ENCODE results near the gene LDLRAD4. TPM values are rescaled to one million over a fixed set of nuclear protein-coding genes. Genes with fewer than 3 reads are reported as not detected.

LDLRAD4 gene
- total RNA-seq, 1 donor: under 0.01 TPM

GRCh38 chr18:13527256-13527655 lies 308.7 kb downstream of the LDLRAD4 start:
- Histone ChIP-seq H3K79me2 (ENCODE audit: insufficient read depth, low read length) (no peaks in the 10 kb centered on the region), H3K27me3 (ENCODE audit: insufficient read depth, low read length) (no peaks in the 10 kb centered on the region), H3K4me3 (ENCODE audit: insufficient read depth, low read length) (no peak overlapping the region), H4K20me1 (ENCODE audit: insufficient read depth, low read length) (no peaks in the 10 kb centered on the region), H3K27ac (ENCODE audit: low read depth, low read length) (no peak overlapping the region), H3K4me2 (ENCODE audit: insufficient read depth, low read length) (no peak overlapping the region), H3K36me3 (ENCODE audit: insufficient read depth, low read length) (no peaks in the 10 kb centered on the region), H2AFZ (ENCODE audit: low read length) (no peak overlapping the region), H3K9me3 (ENCODE audit: low read depth, low read length) (no peaks in the 10 kb centered on the region), H3K4me1 (ENCODE audit: insufficient read depth, low read length) (no peaks in the 10 kb centered on the region)
- DNase-seq (ENCODE audit: insufficient read length, low spot score, missing footprints): no peak
- no peak for TF ChIP-seq CTCF (IDR thresholded peaks at IDR 0.05; ENCODE audit: extremely low read depth, low read depth, low read length)

GRCh38 chr18:13527730-13528129 lies 309.2 kb downstream of the LDLRAD4 start:
- Histone ChIP-seq H3K27ac (ENCODE audit: low read depth, low read length) (no peak overlapping the region), H3K27me3 (ENCODE audit: insufficient read depth, low read length) (no peaks in the 10 kb centered on the region), H3K4me2 (ENCODE audit: insufficient read depth, low read length) (no peak overlapping the region), H3K4me3 (ENCODE audit: insufficient read depth, low read length) (no peak overlapping the region), H3K36me3 (ENCODE audit: insufficient read depth, low read length) (no peaks in the 10 kb centered on the region), H3K4me1 (ENCODE audit: insufficient read depth, low read length) (no peaks in the 10 kb centered on the region), H2AFZ (ENCODE audit: low read length) (no peak overlapping the region), H4K20me1 (ENCODE audit: insufficient read depth, low read length) (no peaks in the 10 kb centered on the region), H3K9me3 (ENCODE audit: low read depth, low read length) (no peaks in the 10 kb centered on the region), H3K79me2 (ENCODE audit: insufficient read depth, low read length) (no peaks in the 10 kb centered on the region)
- no peak for TF ChIP-seq CTCF (IDR thresholded peaks at IDR 0.05; ENCODE audit: extremely low read depth, low read depth, low read length)
- DNase-seq (ENCODE audit: insufficient read length, low spot score, missing footprints): no peak

GRCh38 chr18:13528739-13529392 lies 310.3 kb downstream of the LDLRAD4 start:
- Histone ChIP-seq H4K20me1 (ENCODE audit: insufficient read depth, low read length) (no peaks in the 10 kb centered on the region), H3K4me3 (ENCODE audit: insufficient read depth, low read length) (no peak overlapping the region), H3K79me2 (ENCODE audit: insufficient read depth, low read length) (no peaks in the 10 kb centered on the region), H3K4me1 (ENCODE audit: insufficient read depth, low read length) (no peaks in the 10 kb centered on the region), H3K4me2 (ENCODE audit: insufficient read depth, low read length) (no peak overlapping the region), H3K27ac (ENCODE audit: low read depth, low read length) (no peak overlapping the region), H3K9me3 (ENCODE audit: low read depth, low read length) (no peaks in the 10 kb centered on the region), H3K36me3 (ENCODE audit: insufficient read depth, low read length) (no peaks in the 10 kb centered on the region), H2AFZ (ENCODE audit: low read length) (no peak overlapping the region), H3K27me3 (ENCODE audit: insufficient read depth, low read length) (peaks cover 7% of the 10 kb centered on the region)
- TF ChIP-seq CTCF (IDR thresholded peaks at IDR 0.05; ENCODE audit: extremely low read depth, low read depth, low read length): no peak
- no peak for DNase-seq (ENCODE audit: insufficient read length, low spot score, missing footprints)

GRCh38 chr18:13530033-13530878 lies 311.7 kb downstream of the LDLRAD4 start:
- Histone ChIP-seq H3K36me3 (ENCODE audit: insufficient read depth, low read length) (no peaks in the 10 kb centered on the region), H3K79me2 (ENCODE audit: insufficient read depth, low read length) (no peaks in the 10 kb centered on the region), H3K4me3 (ENCODE audit: insufficient read depth, low read length) (no peak overlapping the region), H3K27ac (ENCODE audit: low read depth, low read length) (no peak overlapping the region), H3K4me2 (ENCODE audit: insufficient read depth, low read length) (no peak overlapping the region), H4K20me1 (ENCODE audit: insufficient read depth, low read length) (no peaks in the 10 kb centered on the region), H3K4me1 (ENCODE audit: insufficient read depth, low read length) (no peaks in the 10 kb centered on the region), H2AFZ (ENCODE audit: low read length) (no peak overlapping the region), H3K27me3 (ENCODE audit: insufficient read depth, low read length) (peaks cover 10% of the 10 kb centered on the region), H3K9me3 (ENCODE audit: low read depth, low read length) (no peaks in the 10 kb centered on the region)
- TF ChIP-seq CTCF (IDR thresholded peaks at IDR 0.05; ENCODE audit: extremely low read depth, low read depth, low read length): no peak
- no peak for DNase-seq (ENCODE audit: insufficient read length, low spot score, missing footprints)
